Measurements from ENCODE around the gene CCDC88C.

DNA sequence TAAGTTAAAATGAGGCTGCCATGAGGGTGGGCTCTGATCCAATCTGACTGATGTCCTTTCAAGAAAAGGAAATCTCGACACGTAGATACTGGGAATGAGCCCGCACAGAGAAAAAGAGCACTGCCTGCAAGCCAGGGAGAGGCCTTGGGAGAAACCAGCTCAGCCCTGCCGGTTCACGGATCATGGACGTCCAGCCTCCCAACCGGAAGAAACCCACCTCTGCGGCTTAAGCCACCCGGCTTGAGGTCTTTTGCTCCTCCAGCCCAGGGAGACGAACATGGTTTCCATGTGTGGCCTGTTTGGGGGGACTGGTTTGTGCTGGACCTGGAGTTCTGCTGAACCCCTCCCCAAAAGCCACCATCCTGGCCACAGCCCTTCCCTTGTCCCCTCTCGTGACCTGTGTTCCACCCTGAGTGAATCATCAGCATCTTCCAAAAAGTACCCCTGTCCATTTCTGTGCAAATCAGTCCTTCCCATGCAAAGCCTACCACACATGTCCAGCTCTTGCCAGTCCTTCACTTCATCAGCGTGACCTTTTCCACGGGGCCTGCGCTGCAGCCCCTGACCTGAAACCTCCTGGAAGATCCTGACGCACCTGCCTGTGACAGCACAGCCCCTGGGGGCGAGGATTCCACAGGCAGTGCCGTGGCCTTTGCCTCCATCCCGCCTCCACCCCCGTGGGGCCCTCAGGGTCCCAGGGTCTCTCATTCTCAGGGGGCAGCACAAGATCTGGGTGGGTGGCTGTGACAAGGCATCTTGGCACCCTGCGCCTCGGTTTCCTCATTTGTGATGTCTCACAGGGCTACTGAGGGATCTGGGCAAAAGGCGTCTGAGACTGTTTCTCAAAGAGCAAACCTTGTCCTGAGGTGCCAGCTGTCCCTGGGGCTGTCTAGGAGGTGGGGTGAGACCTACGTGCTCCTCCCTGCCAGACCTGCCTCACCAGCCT lies 121.5 kb downstream of the CCDC88C start:
- TF ChIP-seq, protein P1, sequence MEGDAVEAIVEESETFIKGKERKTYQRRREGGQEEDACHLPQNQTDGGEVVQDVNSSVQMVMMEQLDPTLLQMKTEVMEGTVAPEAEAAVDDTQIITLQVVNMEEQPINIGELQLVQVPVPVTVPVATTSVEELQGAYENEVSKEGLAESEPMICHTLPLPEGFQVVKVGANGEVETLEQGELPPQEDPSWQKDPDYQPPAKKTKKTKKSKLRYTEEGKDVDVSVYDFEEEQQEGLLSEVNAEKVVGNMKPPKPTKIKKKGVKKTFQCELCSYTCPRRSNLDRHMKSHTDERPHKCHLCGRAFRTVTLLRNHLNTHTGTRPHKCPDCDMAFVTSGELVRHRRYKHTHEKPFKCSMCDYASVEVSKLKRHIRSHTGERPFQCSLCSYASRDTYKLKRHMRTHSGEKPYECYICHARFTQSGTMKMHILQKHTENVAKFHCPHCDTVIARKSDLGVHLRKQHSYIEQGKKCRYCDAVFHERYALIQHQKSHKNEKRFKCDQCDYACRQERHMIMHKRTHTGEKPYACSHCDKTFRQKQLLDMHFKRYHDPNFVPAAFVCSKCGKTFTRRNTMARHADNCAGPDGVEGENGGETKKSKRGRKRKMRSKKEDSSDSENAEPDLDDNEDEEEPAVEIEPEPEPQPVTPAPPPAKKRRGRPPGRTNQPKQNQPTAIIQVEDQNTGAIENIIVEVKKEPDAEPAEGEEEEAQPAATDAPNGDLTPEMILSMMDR (IDR thresholded peaks at IDR 0.05; ENCODE audit: insufficient read depth, low read depth, low read length) = no peak
- no peak for TF ChIP-seq EZH2 (IDR thresholded peaks at IDR 0.05; ENCODE audit: insufficient read depth, low read length)
